Measurements from ENCODE around the gene ESPL1.

- no peak for TF ChIP-seq CTCF (IDR thresholded peaks at IDR 0.05)
- TF ChIP-seq POLR2AphosphoS5 (IDR thresholded peaks at IDR 0.05), result no peak
These were observed 13.1 kb upstream of the ESPL1 start for GRCh38 chr12:53254816-53255545.

Data from prostate gland (tissue), 2 donors.